Lower leg skin (tissue), 4 donors: Measurements from ENCODE around the gene ADAM10. TPM values are rescaled to one million over a fixed set of nuclear protein-coding genes. Genes with fewer than 3 reads are reported as not detected.

Experiments used
- DNase-seq, 2 donors: peaks; one replicate each; pipeline ENCODE4 v3.0.0-alpha.2; 2019; ENCODE audit warnings: low spot score in 2 of 2
- H3K4me3 ChIP-seq: fragments of 200-600 bp; sonication (generic); 2 replicates; pipeline ENCODE4 v1.5.1; 2017; ENCODE audit warnings: mild to moderate bottlenecking, low read depth; ENCODE audit not compliant: poor library complexity, severe bottlenecking
- CTCF ChIP-seq, 3 donors: fragments of 450-650 bp; IDR thresholded peaks; one replicate each; pipeline ENCODE4 v1.5.1; 2016; ENCODE audit warnings: antibody characterized with exemption in 3 of 3, mild to moderate bottlenecking in 3 of 3, moderate library complexity in 2 of 3
- POLR2A ChIP-seq, 2 donors: fragments of 450-650 bp; IDR thresholded peaks; one replicate each; pipeline ENCODE4 v1.6.1; 2016 to 2017; ENCODE audit warnings: antibody characterized with exemption in 2 of 2, mild to moderate bottlenecking in 1 of 2, moderate library complexity in 1 of 2
- WGBS, 2 donors: methylation state at CpG; one replicate each; pipeline ENCODE4 v1.1.5; 2018; 5-methylcytosine and 5-hydroxymethylcytosine counted together
- intact Hi-C: fragments of 100-400 bp; cut with DNase I; formaldehyde crosslinking; loops from one replicate; pipeline ENCODE4 v1.15.0; 2023; ENCODE audit warnings: low total_unique reads
- total RNA-seq, 4 donors: library from RNA; depleted of rRNA; stranded (reverse); fragments of >200 nt; gene quantifications; one replicate each; pipeline ENCODE4 v1.1.0, GENCODE V29; 2016

ADAM10 gene
- total RNA-seq, 4 donors from 2014 or later, result 40.4 to 45.1 (median 44.5) TPM

DNA sequence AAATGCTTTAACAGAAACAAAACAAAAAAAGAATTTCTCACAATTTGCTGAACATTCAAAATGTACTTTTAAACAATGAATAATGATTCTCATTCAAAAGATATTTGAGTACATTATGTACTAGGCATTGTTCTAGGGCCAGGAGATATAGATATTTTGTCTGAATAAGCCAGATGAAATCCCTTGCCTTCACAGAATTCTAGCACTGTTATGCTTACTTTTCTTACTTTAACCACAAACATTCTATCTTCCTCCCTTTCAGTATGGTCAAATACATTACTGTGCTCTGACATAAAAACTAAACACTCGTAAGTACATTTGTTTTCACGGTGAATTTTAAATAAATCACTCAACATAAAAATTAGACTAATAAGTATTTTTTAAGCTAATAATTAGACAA lies 116.7 kb downstream of the ADAM10 start:
- intact Hi-C loops, result no loop called here
- TF ChIP-seq CTCF (IDR thresholded peaks at IDR 0.05) (no peak), POLR2A (IDR thresholded peaks at IDR 0.05) (no peak)
- 98% methylated on average over 2 of the region's 2 CpGs for WGBS, 2 donors
- no peak for DNase-seq
- no peak overlapping the region for H3K4me3 ChIP-seq

DNA sequence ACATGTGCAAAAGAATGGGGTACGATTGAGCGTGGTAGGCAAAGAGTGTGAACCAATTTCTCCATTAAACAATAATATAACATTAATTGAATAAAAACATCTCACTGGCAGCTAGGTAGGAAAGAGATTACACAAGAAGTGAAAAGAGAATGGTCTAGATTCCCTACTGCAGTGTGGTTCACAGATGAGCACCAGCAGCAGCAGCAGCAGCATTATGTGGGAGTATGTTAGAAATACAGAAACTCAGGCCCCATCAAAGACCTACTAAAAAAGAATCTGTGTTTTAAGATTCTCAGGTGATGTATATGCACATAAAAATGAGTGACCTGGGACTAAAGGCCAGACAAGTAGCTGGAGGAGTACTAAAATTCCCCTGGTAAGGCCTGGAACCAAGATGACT lies 118.2 kb downstream of the ADAM10 start:
- TF ChIP-seq POLR2A (IDR thresholded peaks at IDR 0.05) (no peak), CTCF (IDR thresholded peaks at IDR 0.05) (no peak)
- no peak for DNase-seq
- H3K4me3 ChIP-seq, result no peak overlapping the region
- intact Hi-C loops, result no loop called here
- WGBS, 2 donors, result 97 to 99% methylated on average over 2 of the region's 2 CpGs

- H3K4me3 ChIP-seq, result no peak overlapping the region
- no peak for DNase-seq
- 96 to 97% methylated on average over 6 of the region's 6 CpGs for WGBS, 2 donors
- intact Hi-C loops, result no loop called here
- TF ChIP-seq CTCF (IDR thresholded peaks at IDR 0.05) (no peak), POLR2A (IDR thresholded peaks at IDR 0.05) (no peak)
Measured at GRCh38 chr15:58629625-58630024, 119.9 kb downstream of the ADAM10 start.

- intact Hi-C loops, result no loop called here
- no peak overlapping the region for H3K4me3 ChIP-seq
- TF ChIP-seq POLR2A (IDR thresholded peaks at IDR 0.05) (no peak), CTCF (IDR thresholded peaks at IDR 0.05) (no peak)
- 40 to 41% methylated on average over 3 of the region's 3 CpGs for WGBS, 2 donors
- DNase-seq, result no peak
Measured at GRCh38 chr15:58628206-58628947, 121.1 kb downstream of the ADAM10 start.

GRCh38 chr15:58627701-58628100 lies 121.8 kb downstream of the ADAM10 start:
- intact Hi-C loops, result no loop called here
- DNase-seq, result no peak

More at GRCh38 chr15:58627701-58628100, 121.8 kb downstream of the ADAM10 start:
- no peak overlapping the region for H3K4me3 ChIP-seq
- 10 to 18% methylated on average over 1 of the region's 1 CpG for whole genome bisulfite sequencing, 2 donors
- no peak for TF ChIP-seq CTCF (IDR thresholded peaks at IDR 0.05)
- no peak for TF ChIP-seq POLR2A (IDR thresholded peaks at IDR 0.05)
